GM19463 (cell line): Measurements from ENCODE around the gene MRPL23.

Source experiments
- ATAC-seq: cut with Tn5 transposase; IDR thresholded peaks from one replicate; pipeline ENCODE4 v1.9.1; 2021; ENCODE audit warnings: mild to moderate bottlenecking, moderate library complexity; ENCODE audit not compliant: unreplicated experiment

The MRPL23 gene

DNA sequence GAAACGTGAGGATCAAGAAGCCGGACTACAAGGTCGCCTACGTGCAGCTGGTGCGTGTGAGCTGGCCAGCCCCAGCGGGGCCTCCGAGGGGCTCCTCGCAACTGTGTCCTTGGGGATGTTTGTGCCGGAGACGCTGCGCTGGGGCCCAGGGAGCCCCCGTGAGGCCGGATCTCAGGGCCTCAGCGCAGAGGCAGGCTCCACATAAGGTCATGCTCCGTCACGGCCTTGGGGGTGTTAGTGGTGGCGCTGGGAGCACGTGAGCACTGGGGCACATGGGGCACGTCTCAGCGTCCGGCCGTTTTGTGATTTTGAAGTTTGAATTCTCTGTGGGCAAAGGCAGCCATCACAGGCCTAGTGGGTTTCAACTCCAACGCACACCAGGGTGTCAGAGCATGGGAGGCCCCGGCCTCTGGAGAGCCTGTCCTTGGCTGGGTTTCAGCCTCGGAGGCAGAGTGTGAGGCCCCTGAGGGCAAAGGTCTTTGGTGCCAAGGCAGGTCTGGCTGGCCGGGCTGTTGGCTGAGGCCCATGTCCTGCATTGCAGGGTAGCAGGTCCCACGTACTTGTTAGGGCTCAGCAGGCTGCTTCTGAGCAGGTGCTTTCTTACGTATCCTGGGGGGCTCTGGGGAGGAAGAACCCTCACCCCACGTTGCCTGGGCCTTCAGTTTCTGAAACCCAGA is 5.8 kb downstream of the MRPL23 start:
- no peak for ATAC-seq

DNA sequence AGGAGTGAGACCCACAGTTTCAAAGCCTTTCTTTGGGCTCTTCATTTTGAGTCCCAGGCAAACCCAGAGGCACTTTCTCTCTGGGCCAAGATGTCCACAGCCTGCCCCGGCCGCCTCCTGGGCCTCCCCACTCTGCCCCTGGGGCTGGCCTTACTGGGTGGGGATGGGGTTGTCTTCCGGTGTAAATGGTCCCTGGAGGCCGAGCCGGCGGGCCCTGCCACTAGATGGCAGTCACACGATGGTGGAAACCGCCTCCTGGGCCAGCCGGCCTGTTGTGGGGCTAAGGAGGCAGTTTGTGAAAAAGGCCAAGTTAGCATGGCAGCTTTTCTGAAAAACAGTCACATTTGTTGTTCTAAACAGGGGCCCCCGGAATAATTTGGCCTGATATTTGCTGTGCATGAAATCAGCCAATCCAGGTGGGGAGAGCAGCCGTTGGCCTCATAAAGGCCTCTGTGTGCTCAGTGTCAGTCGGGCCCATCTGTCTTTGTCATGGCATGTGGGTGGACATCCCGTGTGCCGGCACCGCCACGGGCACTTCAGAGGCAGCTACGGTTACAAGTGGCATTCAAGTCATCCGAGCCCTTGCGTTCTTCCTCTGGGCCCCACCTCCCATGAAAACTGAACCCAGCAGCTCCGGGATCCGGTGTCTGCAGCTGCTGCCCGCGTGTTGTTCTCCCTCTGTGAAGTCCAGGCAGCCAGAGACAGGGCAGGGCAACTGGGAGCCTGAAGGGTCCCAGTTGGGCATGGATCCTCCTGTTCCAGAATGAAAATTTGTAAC is 6.5 kb downstream of the MRPL23 start:
- ATAC-seq, result no peak

- no peak for ATAC-seq
Measured at GRCh38 chr11:1958367-1958766, 11.2 kb downstream of the MRPL23 start.

DNA sequence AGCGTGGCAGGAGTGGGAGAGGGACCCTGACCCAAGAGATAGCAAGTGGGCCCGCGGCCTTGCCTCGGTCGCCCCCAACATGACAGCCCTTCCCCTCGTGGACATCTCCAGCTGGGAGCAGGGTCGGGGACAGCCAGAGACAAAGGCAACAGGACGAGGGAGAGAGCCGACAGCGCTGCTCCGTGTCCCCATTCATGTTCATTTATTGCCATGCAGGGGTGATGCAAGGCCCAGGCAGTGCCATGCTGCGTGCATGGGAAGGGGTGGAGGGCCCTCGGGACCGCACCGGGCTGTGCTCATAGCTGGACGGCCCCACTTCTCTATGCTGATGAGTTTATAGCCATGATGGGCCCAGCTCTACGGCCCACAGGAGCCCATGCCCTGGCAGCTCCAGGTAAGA is 12.7 kb downstream of the MRPL23 start:
- ATAC-seq, result no peak

DNA sequence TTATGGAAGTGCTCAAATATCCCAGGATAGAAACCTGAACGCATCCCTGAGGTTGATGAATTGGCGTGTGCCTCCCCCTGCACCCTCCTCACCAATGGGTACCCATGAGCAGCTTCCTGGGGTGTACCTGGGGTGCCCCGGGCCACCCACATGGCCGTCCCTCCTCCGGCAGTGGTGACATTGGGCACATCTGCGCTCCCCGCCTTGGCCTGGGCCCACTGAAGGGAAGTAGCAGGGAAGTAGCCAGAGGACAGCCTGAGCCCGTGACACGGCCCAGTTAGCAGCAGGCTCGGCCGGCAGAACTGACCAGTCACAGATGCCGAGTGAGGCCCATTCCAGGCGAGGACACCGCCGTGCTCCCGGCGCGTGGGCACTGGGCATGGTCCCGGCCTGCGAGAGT is 16.7 kb downstream of the MRPL23 start:
- no peak for ATAC-seq

GRCh38 chr11:1964348-1964747 is 17.2 kb downstream of the MRPL23 start:
- no peak for ATAC-seq

DNA sequence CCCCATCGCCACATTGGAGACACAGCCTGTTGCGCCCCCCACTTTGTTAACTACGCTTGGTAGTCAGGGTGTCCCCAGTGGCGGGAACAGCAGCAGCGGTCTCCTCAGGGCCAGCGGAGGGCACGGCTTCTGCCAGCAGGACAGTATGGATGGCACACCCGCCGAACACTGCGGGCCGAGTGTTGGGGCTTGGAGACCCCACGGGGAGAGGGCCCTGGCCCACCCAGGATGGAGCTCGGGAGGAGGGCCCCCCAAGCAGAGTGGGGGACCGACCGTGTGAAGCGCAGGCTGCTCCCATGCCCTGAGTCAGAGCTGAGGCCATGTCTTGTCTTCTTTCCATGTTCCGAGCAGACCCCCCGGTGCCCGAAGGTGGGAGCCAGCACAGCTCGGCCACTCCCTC is 17.8 kb downstream of the MRPL23 start:
- no peak for ATAC-seq

GRCh38 chr11:1966531-1966930 is 19.4 kb downstream of the MRPL23 start:
- no peak for ATAC-seq

DNA sequence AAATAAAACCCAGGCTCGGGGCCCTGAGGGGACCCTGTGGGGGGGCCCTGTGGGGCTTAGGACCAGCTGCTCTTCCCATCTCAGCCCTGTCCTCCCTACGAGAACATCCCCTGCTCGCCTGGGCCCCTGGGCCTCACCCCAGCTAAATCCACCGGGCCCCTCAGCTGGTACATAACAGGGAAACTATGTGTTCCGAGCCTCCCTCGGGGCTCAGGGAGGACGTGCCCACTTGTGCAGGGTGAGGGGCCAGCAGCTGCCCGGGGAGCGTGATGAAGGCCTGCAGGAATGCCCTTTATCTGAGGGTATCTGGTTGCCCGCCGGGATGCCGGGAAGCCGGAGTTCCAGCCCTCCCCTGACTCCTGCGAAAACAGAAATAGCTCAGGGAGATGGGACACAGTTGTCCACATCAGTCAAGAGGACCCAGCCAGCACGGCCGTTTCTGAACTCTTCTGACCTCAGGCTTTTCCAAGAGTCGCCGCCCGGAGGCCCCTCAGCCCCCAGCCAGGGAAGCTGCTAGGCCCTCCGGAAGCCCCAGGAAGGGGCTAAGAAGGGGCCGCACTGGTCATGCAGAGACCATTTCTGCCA is 20.6 kb downstream of the MRPL23 start:
- no peak for ATAC-seq

GRCh38 chr11:1968454-1969002 is 21.4 kb downstream of the MRPL23 start:
- no peak for ATAC-seq

GRCh38 chr11:1969035-1969434 is 21.9 kb downstream of the MRPL23 start:
- no peak for ATAC-seq

- no peak for ATAC-seq
Measured at GRCh38 chr11:1969776-1970175, 22.6 kb downstream of the MRPL23 start.

GRCh38 chr11:1970956-1971355 is 23.8 kb downstream of the MRPL23 start:
- ATAC-seq, result no peak

- ATAC-seq, result no peak
Measured at GRCh38 chr11:1975185-1975584, 28.1 kb downstream of the MRPL23 start.

- no peak for ATAC-seq
Measured at GRCh38 chr11:1978720-1979473, 31.8 kb downstream of the MRPL23 start.

GRCh38 chr11:1979607-1980006 is 32.5 kb downstream of the MRPL23 start:
- ATAC-seq, result no peak

GRCh38 chr11:1982873-1983600 is 35.9 kb downstream of the MRPL23 start:
- no peak for ATAC-seq

DNA sequence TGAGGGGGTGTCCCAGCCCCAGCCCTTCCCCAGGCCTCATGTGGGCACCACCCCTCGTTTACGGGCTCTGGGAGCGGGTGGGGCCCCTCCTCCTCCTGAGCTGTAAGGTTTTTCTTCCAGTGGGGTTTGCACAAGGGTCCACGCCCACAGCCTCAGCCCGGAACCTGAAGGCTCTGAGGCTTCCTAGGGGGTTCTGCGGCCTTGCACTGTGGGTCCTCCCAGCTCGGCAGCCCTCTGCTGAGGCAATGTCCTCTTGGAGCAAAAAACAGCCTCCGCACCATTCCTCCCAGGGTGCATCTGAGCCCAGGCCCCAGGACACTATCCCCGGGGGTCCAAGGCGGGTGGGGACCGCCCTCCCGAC is 36.4 kb downstream of the MRPL23 start:
- ATAC-seq, result no peak

DNA sequence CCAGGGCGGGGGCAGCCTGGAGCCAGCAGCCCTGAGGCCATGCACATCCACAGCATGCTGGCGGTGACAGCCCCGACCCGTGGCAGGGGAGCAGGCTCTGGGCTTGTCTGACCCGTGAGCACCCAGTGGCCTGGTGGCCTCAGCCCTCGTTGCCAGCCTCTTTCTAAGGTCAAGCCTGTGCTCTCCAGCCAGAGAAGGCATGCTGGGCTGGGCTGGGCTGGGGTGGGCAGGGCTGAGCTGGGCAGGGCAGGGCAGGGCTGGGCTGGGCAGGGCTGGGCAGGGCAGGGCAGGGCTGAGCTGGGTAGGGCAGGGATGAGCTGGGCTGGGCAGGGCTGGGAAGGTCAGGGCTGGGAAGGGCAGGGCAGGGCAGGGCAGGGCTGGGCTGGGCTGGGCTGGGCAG is 39.9 kb downstream of the MRPL23 start:
- no peak for ATAC-seq

DNA sequence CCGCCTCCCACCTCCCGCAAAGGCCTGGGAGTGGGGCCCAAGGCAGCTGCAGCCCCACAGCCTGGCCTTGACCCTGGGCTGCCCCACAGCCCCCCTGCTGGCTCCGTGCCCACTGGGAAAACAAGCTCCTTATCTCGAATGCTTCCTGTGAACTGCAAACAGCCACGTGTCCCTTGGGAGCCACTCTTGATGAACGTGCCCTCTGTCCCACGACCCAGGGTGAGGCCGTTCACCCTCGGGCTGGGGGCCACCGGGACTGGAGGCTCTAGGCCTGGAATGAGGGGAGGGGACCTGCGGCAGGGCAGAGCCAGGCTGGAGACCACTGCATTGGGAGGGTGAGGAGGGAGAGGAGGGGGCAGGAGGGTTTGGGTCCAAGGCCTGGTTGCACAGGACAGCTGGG is 41.0 kb downstream of the MRPL23 start:
- no peak for ATAC-seq
